H1 (cell line): Measurements from ENCODE around the gene ZSCAN25. TPM values are rescaled to one million over a fixed set of nuclear protein-coding genes. Genes with fewer than 3 reads are reported as not detected.

Source experiments
- CTCF ChIA-PET: fragments of 300-600 bp; sonication (Branson Sonifier 250); formaldehyde crosslinking; loops from one replicate; lab custom pipeline; 2021; ENCODE audit not compliant: partially characterized antibody; lab: Charles Lee
- POLR2A ChIA-PET: fragments of 300-600 bp; sonication (Branson Sonifier 250); formaldehyde crosslinking; loops from one replicate; lab custom pipeline; 2021; ENCODE audit warnings: inconsistent platforms; ENCODE audit not compliant: partially characterized antibody; lab: Charles Lee
- DNase-seq, 2 experiments: peaks; one replicate each; pipeline versions ENCODE4 v3.0.0 to v3.0.0-alpha.2; 2010 to 2022; ENCODE audit warnings: low spot score in 2 of 2, low read depth in 1 of 2, mixed read lengths in 1 of 2
- FAIRE-seq: peaks from 2 replicates; lab custom pipeline; 2011; peaks lifted over from hg19 to GRCh38; lab: Jason Lieb, UNC
- H2AFZ ChIP-seq: 2 replicates; pipeline ENCODE4 v1.8.1; 2012; ENCODE audit warnings: low read length, inconsistent platforms
- H2AK5ac ChIP-seq: 2 replicates; pipeline ENCODE4 v1.6.1; 2013; ENCODE audit warnings: low read depth, low read length
- H2BK120ac ChIP-seq: replicated peaks from 2 replicates; pipeline ENCODE3; 2013; ENCODE audit warnings: low read depth, low read length, inconsistent platforms
- H2BK12ac ChIP-seq: 2 replicates; pipeline ENCODE4 v1.6.1; 2013; ENCODE audit warnings: low read depth, low read length
- H2BK15ac ChIP-seq: 2 replicates; pipeline ENCODE4 v1.6.1; 2013; ENCODE audit warnings: low read length
- H2BK20ac ChIP-seq: 2 replicates; pipeline ENCODE4 v1.6.1; 2013; ENCODE audit warnings: low read length
- H2BK5ac ChIP-seq: 2 replicates; pipeline ENCODE4 v1.6.1; 2013; ENCODE audit warnings: low read depth, low read length
- H3K14ac ChIP-seq: 2 replicates; pipeline ENCODE4 v1.6.1; 2013; ENCODE audit warnings: inconsistent platforms; ENCODE audit not compliant: insufficient read length
- H3K18ac ChIP-seq: 2 replicates; pipeline ENCODE4 v1.6.1; 2013; ENCODE audit warnings: low read length; ENCODE audit errors: extremely low read depth
- H3K23ac ChIP-seq: 2 replicates; pipeline ENCODE4 v1.6.1; 2013; ENCODE audit warnings: inconsistent platforms; ENCODE audit not compliant: insufficient read length
- H3K23me2 ChIP-seq: 2 replicates; pipeline ENCODE4 v1.6.1; 2013; ENCODE audit warnings: low read depth, low read length
- H3K27ac ChIP-seq: 2 replicates; pipeline ENCODE4 v1.6.1; 2011; ENCODE audit warnings: low read depth, low read length, inconsistent platforms
- H3K27me3 ChIP-seq, 4 experiments: replicated peaks in 1 of 4; 1 replicate in 1 of 4; 2 replicates in 3 of 4; pipeline versions ENCODE4 v1.6.1 to v1.8.1; 2011 to 2013; ENCODE audit warnings: low read length in 3 of 4, mild to moderate bottlenecking in 3 of 4, inconsistent platforms in 2 of 4, mixed read lengths in 2 of 4, moderate library complexity in 1 of 4; ENCODE audit not compliant: control insufficient read depth in 3 of 4, insufficient read depth in 3 of 4; ENCODE audit errors: extremely low read depth in 1 of 4
- H3K36me3 ChIP-seq, 4 experiments: 2 replicates each; pipeline versions ENCODE4 v1.6.1 to v1.8.1; 2011 to 2013; ENCODE audit warnings: mild to moderate bottlenecking in 4 of 4, low read length in 3 of 4, moderate library complexity in 2 of 4, control low read depth in 1 of 4, inconsistent platforms in 1 of 4; ENCODE audit not compliant: insufficient read depth in 4 of 4, control insufficient read depth in 2 of 4
- H3K4ac ChIP-seq: replicated peaks from 2 replicates; pipeline ENCODE3; 2013; ENCODE audit warnings: low read length, low read depth, mixed read lengths, inconsistent platforms; ENCODE audit not compliant: insufficient read length
- H3K4me1 ChIP-seq, 4 experiments: replicated peaks in 1 of 4; 1 replicate in 1 of 4; 2 replicates in 3 of 4; pipeline versions ENCODE4 v1.6.1 to v1.8.1; 2011 to 2013; ENCODE audit warnings: low read length in 3 of 4, inconsistent platforms in 2 of 4, mixed read lengths in 1 of 4; ENCODE audit not compliant: insufficient read depth in 4 of 4, control insufficient read depth in 3 of 4
- H3K4me2 ChIP-seq, 2 experiments: 2 replicates each; pipeline versions ENCODE4 v1.6.1 to v1.8.1; 2011 to 2013; ENCODE audit warnings: low read depth in 2 of 2, low read length in 2 of 2, control low read depth in 1 of 2, inconsistent platforms in 1 of 2, mild to moderate bottlenecking in 1 of 2; ENCODE audit not compliant: insufficient read depth in 1 of 2
- H3K4me3 ChIP-seq, 4 experiments: fragments of 200-600, 300-600 bp in 1 of 4; sonication (generic), shearing (Covaris generic), sonication (Bioruptor Twin) in 1 of 4; 2 replicates each; pipeline versions ENCODE4 v1.5.1 to v1.8.1; 2011 to 2016; ENCODE audit warnings: low read length in 4 of 4, low read depth in 3 of 4, control low read depth in 2 of 4, inconsistent platforms in 2 of 4, mild to moderate bottlenecking in 2 of 4, mixed read lengths in 1 of 4, moderate library complexity in 1 of 4; ENCODE audit not compliant: insufficient read depth in 2 of 4; ENCODE audit errors: extremely low read depth in 1 of 4
- H3K56ac ChIP-seq: replicated peaks from 2 replicates; pipeline ENCODE3; 2013; ENCODE audit warnings: low read depth, mild to moderate bottlenecking, mixed read lengths, low read length, inconsistent platforms; ENCODE audit not compliant: insufficient read length
- H3K79me1 ChIP-seq: 2 replicates; pipeline ENCODE4 v1.6.1; 2013; ENCODE audit warnings: low read depth, low read length, control low read depth
- H3K79me2 ChIP-seq, 2 experiments: 2 replicates each; pipeline versions ENCODE4 v1.6.1 to v1.8.1; 2012 to 2013; ENCODE audit warnings: low read length in 2 of 2, mild to moderate bottlenecking in 2 of 2, inconsistent platforms in 1 of 2; ENCODE audit not compliant: insufficient read depth in 2 of 2, control insufficient read depth in 1 of 2
- H3K9ac ChIP-seq, 4 experiments: replicated peaks in 1 of 4; 1 replicate in 1 of 4; 2 replicates in 3 of 4; pipeline versions ENCODE4 v1.6.1 to v1.8.1; 2011 to 2013; ENCODE audit warnings: low read depth in 3 of 4, low read length in 3 of 4, control low read depth in 2 of 4, mild to moderate bottlenecking in 2 of 4, moderate library complexity in 2 of 4, inconsistent platforms in 1 of 4; ENCODE audit errors: extremely low read depth in 1 of 4
- H3K9me3 ChIP-seq, 2 experiments: 2 replicates each; pipeline versions ENCODE4 v1.6.1 to v1.8.1; 2012 to 2013; ENCODE audit warnings: mild to moderate bottlenecking in 2 of 2, moderate library complexity in 2 of 2, control low read depth in 1 of 2, inconsistent platforms in 1 of 2, low read depth in 1 of 2, low read length in 1 of 2, mixed read lengths in 1 of 2; ENCODE audit not compliant: insufficient read depth in 2 of 2
- H4K20me1 ChIP-seq, 2 experiments: replicated peaks in 1 of 2; 2 replicates each; pipeline versions ENCODE3 to v1.8.1; 2011 to 2013; ENCODE audit warnings: inconsistent platforms in 2 of 2, low read length in 2 of 2, mild to moderate bottlenecking in 1 of 2; ENCODE audit not compliant: insufficient read depth in 2 of 2, control insufficient read depth in 1 of 2
- H4K5ac ChIP-seq: 2 replicates; pipeline ENCODE4 v1.6.1; 2013; ENCODE audit warnings: low read length, low read depth, mixed read lengths, inconsistent platforms; ENCODE audit not compliant: insufficient read length
- H4K8ac ChIP-seq: 2 replicates; pipeline ENCODE4 v1.8.0; 2013; ENCODE audit warnings: mild to moderate bottlenecking, moderate library complexity, low read length, inconsistent platforms; ENCODE audit not compliant: insufficient read depth; ENCODE audit errors: extremely low read depth
- H4K91ac ChIP-seq: replicated peaks from 2 replicates; pipeline ENCODE3; 2013; ENCODE audit warnings: low read length, mixed read lengths, inconsistent platforms; ENCODE audit not compliant: insufficient read length
- CBX8 ChIP-seq: fragments of 300-800, 300-1000 bp; sonication (generic); IDR thresholded peaks from 2 replicates; pipeline ENCODE4 v1.7.1; 2016; ENCODE audit warnings: low read depth, low read length, borderline replicate concordance
- EGR1 ChIP-seq: IDR thresholded peaks from 2 replicates; pipeline ENCODE4 v1.6.1; 2011; ENCODE audit warnings: low read depth, low read length, borderline replicate concordance
- HDAC6 ChIP-seq: IDR thresholded peaks from one replicate; pipeline ENCODE4 v1.7.1; 2012; ENCODE audit warnings: low read depth, mild to moderate bottlenecking, inconsistent platforms, low read length, moderate library complexity
- KDM5A ChIP-seq: fragments of 200-600 bp; IDR thresholded peaks from 2 replicates; pipeline ENCODE4 v1.7.1; 2012; ENCODE audit warnings: mild to moderate bottlenecking, low read length, inconsistent platforms, mixed read lengths
- SIRT6 ChIP-seq: IDR thresholded peaks from one replicate; pipeline ENCODE4 v1.7.1; 2012; ENCODE audit warnings: low read length, inconsistent platforms
- TAF1 ChIP-seq: IDR thresholded peaks from 2 replicates; pipeline ENCODE4 v1.6.1; 2011; ENCODE audit warnings: mild to moderate bottlenecking, low read depth, low read length
- WGBS, 2 experiments: shearing (Covaris generic) in 1 of 2; methylation state at CpG; one replicate each; pipeline versions ENCODE4 v1.1.6 to v1.1.7; 2013 to 2015; ENCODE audit warnings: low lambda C conversion rate in 2 of 2, mixed read lengths in 2 of 2, inconsistent platforms in 1 of 2, low coverage in 1 of 2, missing lambda C conversion rate in 1 of 2; ENCODE audit not compliant: insufficient replicate concordance in 2 of 2, insufficient coverage in 1 of 2, insufficient read length in 1 of 2; ENCODE audit errors: extremely low coverage in 1 of 2, missing lambda C conversion rate in 1 of 2; 5-methylcytosine and 5-hydroxymethylcytosine counted together
- polyA plus RNA-seq, 7 experiments: library from polyadenylated mRNA; depleted of rRNA in 3 of 7; stranded (reverse) in 5 of 7; unstranded in 2 of 7; fragments of >200 nt in 5 of 7; fragments of 200-250 nt in 2 of 7; gene quantifications; 1 replicate in 5 of 7; 2 replicates in 1 of 7; 4 replicates in 1 of 7; pipeline versions ENCODE4 v1.2.1 to v1.2.3, GENCODE V29; 2011 to 2013; ENCODE audit warnings: missing spikeins in 2 of 7, mixed read lengths in 2 of 7
- total RNA-seq: library from RNA; stranded (reverse); fragmentation: NEBNext Ultra II Directional; extraction: Animal tissue kit (Norgen Biotek cat#: 25700); gene quantifications from 2 replicates; pipeline ENCODE4 v1.2.1, GENCODE V29; 2021

Gene ZSCAN25
- total and polyA plus RNA-seq, 2 of the 8 experiments (the other 6 are each of a cell fraction or from before 2014, with no cell fraction given), result 10.1 to 18.6 TPM

- Histone ChIP-seq H3K18ac (no peak overlapping the region), H2BK20ac (no peak overlapping the region), H4K91ac (no peak overlapping the region), H3K36me3 (peaks cover 30 to 80% (median 65%) of the 10 kb centered on the region in 4 experiments), H3K56ac (no peak overlapping the region), H3K79me2 (no peaks in the 10 kb centered on the region), H3K9me3 (no peaks in the 10 kb centered on the region), H3K14ac (no peak overlapping the region), H2BK5ac (no peak overlapping the region), H3K9ac (no peak overlapping the region), H2BK12ac (no peak overlapping the region), H3K4me2 (no peak overlapping the region), H3K27me3 (no peaks in the 10 kb centered on the region), H3K79me1 (no peaks in the 10 kb centered on the region; the same call in 1 of the 2 replicates), H3K23ac (no peak overlapping the region), H3K27ac (no peak overlapping the region), H3K4me3 (no peak overlapping the region), H4K5ac (no peak overlapping the region), H2AFZ (no peak overlapping the region), H4K8ac (no peak overlapping the region), H2BK15ac (no peak overlapping the region), H3K23me2 (no peaks in the 10 kb centered on the region), H3K4ac (no peak overlapping the region), H3K4me1 (peaks cover 2 to 11% (median 7%) of the 10 kb centered on the region in 4 experiments), H2BK120ac (no peak overlapping the region), H4K20me1 (peaks cover 2 to 5% of the 10 kb centered on the region in 2 experiments), H2AK5ac (no peak overlapping the region)
- ChIA-PET CTCF (interaction anchor here (0.6 to 1.0 kb wide), 3 partner anchors 8 to 109 kb away, joined by 3 read pairs; no protein-coding TSS in a partner anchor), POLR2A (interaction anchor here (0.9 to 1.4 kb wide), 2 partner anchors 14 to 66 kb away, joined by 3 read pairs; partner anchors contain the start of gene ZNF655)
- FAIRE-seq (no peak), DNase-seq (no peak)
- 95% methylated on average over 16 of the region's 16 CpGs; no CpG with 5 or more reads in 1 of the 2 experiments for WGBS, 2 experiments
- TF ChIP-seq CBX8 (no peak), EGR1 (no peak), TAF1 (no peak), SIRT6 (no peak), KDM5A (no peak), HDAC6 (no peak)
Measured at GRCh38 chr7:99624484-99624883, 7.7 kb downstream of the ZSCAN25 start.
